K562 (cell line): ENCODE data around the gene CTSF. TPM values are rescaled to one million over a fixed set of nuclear protein-coding genes. Genes with fewer than 3 reads are reported as not detected.

Experiments
- ATAC-seq: fragments of 200-7000 bp; cut with Tn5 transposase; 3 replicates; pipeline ENCODE4 v1.9.1; 2020; ENCODE audit warnings: moderate library complexity
- BruUV-seq: library from RNA; stranded (reverse); fragments of 400-500 nt; replicated peaks from 2 replicates; lab custom pipeline; 2021; lab: Mats Ljungman, UMichigan
- CTCF ChIA-PET: fragments of 300-600 bp; formaldehyde crosslinking; extraction: SDS; loops from one replicate; lab custom pipeline; 2021; ENCODE audit warnings: low intra/inter-chr PET ratio; lab: Yijun Ruan, JAX
- POLR2A ChIA-PET: fragments of 300-600, 350-650 bp; sonication (Branson Sonifier 250); formaldehyde crosslinking; extraction: SDS; loops from one replicate; lab custom pipeline; 2021; ENCODE audit warnings: antibody characterized with exemption, inconsistent platforms; lab: Yijun Ruan, JAX
- DNase-seq, 4 experiments: peaks; one replicate each; pipeline versions ENCODE4 v3.0.0 to v3.0.0-alpha.2; 2011 to 2018; ENCODE audit warnings: low spot score in 3 of 4, mixed read lengths in 3 of 4; ENCODE audit errors: extremely low read depth in 1 of 4
- FAIRE-seq: peaks from 2 replicates; lab custom pipeline; 2011; peaks lifted over from hg19 to GRCh38; lab: Jason Lieb, UNC
- H2AFZ ChIP-seq: 2 replicates; pipeline ENCODE4 v1.6.0; 2011; ENCODE audit warnings: low read depth, low read length, control low read depth, inconsistent platforms
- H3K27ac ChIP-seq: fragments of 200-600 bp; 3 replicates; pipeline ENCODE4 v1.8.0; 2011; ENCODE audit warnings: low read depth, mild to moderate bottlenecking, control low read depth, inconsistent platforms, low read length, moderate library complexity, mixed read lengths; ENCODE audit errors: extremely low read depth
- H3K27me3 ChIP-seq, 2 experiments: fragments of 300-600 bp in 1 of 2; 2 replicates in 1 of 2; 3 replicates in 1 of 2; pipeline versions ENCODE4 v1.6.0 to v1.8.0; 2011; ENCODE audit warnings: inconsistent platforms in 2 of 2, low read length in 2 of 2, mild to moderate bottlenecking in 1 of 2, mixed read lengths in 1 of 2, moderate library complexity in 1 of 2; ENCODE audit not compliant: control insufficient read depth in 2 of 2, insufficient read depth in 2 of 2
- H3K36me3 ChIP-seq: fragments of 300-600 bp; 3 replicates; pipeline ENCODE4 v1.8.0; 2011; ENCODE audit warnings: mild to moderate bottlenecking, low read length, inconsistent platforms; ENCODE audit not compliant: control insufficient read depth, insufficient read depth
- H3K4me1 ChIP-seq, 2 experiments: fragments of 200-600 bp in 1 of 2; replicated peaks in 1 of 2; 2 replicates in 1 of 2; 3 replicates in 1 of 2; pipeline versions ENCODE4 v1.5.1 to v1.8.0; 2011; ENCODE audit warnings: inconsistent platforms in 2 of 2, low read length in 2 of 2, mild to moderate bottlenecking in 1 of 2, mixed read lengths in 1 of 2, moderate library complexity in 1 of 2; ENCODE audit not compliant: control insufficient read depth in 2 of 2, insufficient read depth in 2 of 2
- H3K4me2 ChIP-seq: 2 replicates; pipeline ENCODE4 v1.6.1; 2011; ENCODE audit warnings: low read length, control low read depth, inconsistent platforms, mixed read lengths; ENCODE audit not compliant: insufficient read depth
- H3K4me3 ChIP-seq: fragments of 200-600 bp; sonication (generic), shearing (Covaris generic); 2 replicates; pipeline ENCODE4 v1.5.1; 2016; ENCODE audit warnings: control low read depth, inconsistent platforms
- H3K79me2 ChIP-seq: fragments of 200-600 bp; 3 replicates; pipeline ENCODE4 v1.8.0; 2011; ENCODE audit warnings: low read length, inconsistent platforms; ENCODE audit not compliant: control insufficient read depth, insufficient read depth
- H3K9ac ChIP-seq, 2 experiments: 2 replicates each; pipeline versions ENCODE4 v1.6.0 to v1.6.1; 2011; ENCODE audit warnings: low read depth in 2 of 2, low read length in 2 of 2, control low read depth in 1 of 2, inconsistent platforms in 1 of 2, mild to moderate bottlenecking in 1 of 2, mixed read lengths in 1 of 2; ENCODE audit not compliant: insufficient read depth in 1 of 2
- H3K9me1 ChIP-seq: one replicate; pipeline ENCODE4 v1.6.0; 2011; ENCODE audit warnings: inconsistent platforms, mild to moderate bottlenecking, low read length, moderate library complexity; ENCODE audit not compliant: control insufficient read depth, insufficient read depth
- H3K9me3 ChIP-seq: replicated peaks from 2 replicates; pipeline ENCODE4 v1.5.1; 2011; ENCODE audit warnings: low read depth, low read length, inconsistent platforms; ENCODE audit not compliant: control insufficient read depth, insufficient read depth
- H4K20me1 ChIP-seq: replicated peaks from 2 replicates; pipeline ENCODE4 v1.6.1; 2011; ENCODE audit warnings: low read length, inconsistent platforms, mixed read lengths; ENCODE audit not compliant: control insufficient read depth, insufficient read depth
- CREM ChIP-seq: IDR thresholded peaks from 2 replicates; pipeline ENCODE4 v1.6.1; 2014; ENCODE audit warnings: antibody characterized with exemption, low read depth
- GATAD2A ChIP-seq: fragments of 450-650 bp; IDR thresholded peaks from 2 replicates; pipeline ENCODE4 v1.6.1; 2017
- GTF2A2 ChIP-seq: IDR thresholded peaks from 2 replicates; pipeline ENCODE4 v1.6.1; 2016; ENCODE audit warnings: mild to moderate bottlenecking, missing genetic modification characterization, missing compliant biosample characterization
- JUND ChIP-seq, 2 experiments: IDR thresholded peaks; 2 replicates in 1 of 2; 3 replicates in 1 of 2; pipeline ENCODE4 v1.6.1; 2011; ENCODE audit warnings: borderline replicate concordance in 2 of 2, low read depth in 2 of 2, low read length in 2 of 2, improper control_type of control experiment in 1 of 2, missing biosample characterization in 1 of 2, missing genetic modification characterization in 1 of 2, missing genetic modification reagents in 1 of 2
- L3MBTL2 ChIP-seq: fragments of 450-650 bp; IDR thresholded peaks from 2 replicates; pipeline ENCODE4 v1.6.1; 2016; ENCODE audit warnings: mild to moderate bottlenecking, moderate library complexity
- PHF21A ChIP-seq: fragments of 450-650 bp; IDR thresholded peaks from 2 replicates; pipeline ENCODE4 v1.6.1; 2017; ENCODE audit warnings: low read depth, borderline replicate concordance
- RAD21 ChIP-seq, 2 experiments: fragments of 250-450 bp in 1 of 2; fragments of 450-650 bp in 1 of 2; sonication (Bioruptor Pico) in 1 of 2; formaldehyde crosslinking in 1 of 2; IDR thresholded peaks in 1 of 2; conservative IDR thresholded peaks in 1 of 2; 2 replicates each; pipeline versions ENCODE4 v1.4.0 to v1.8.0; 2020 to 2022; ENCODE audit warnings: mild to moderate bottlenecking in 2 of 2, moderate library complexity in 1 of 2
- RB1 ChIP-seq: fragments of 450-650 bp; IDR thresholded peaks from 2 replicates; pipeline ENCODE4 v1.6.1; 2017; ENCODE audit warnings: low read depth, mild to moderate bottlenecking
- SMC3 ChIP-seq: conservative IDR thresholded peaks from 2 replicates; pipeline ENCODE4 v1.6.1; 2011; ENCODE audit warnings: low read depth, low read length, improper control_type of control experiment; ENCODE audit not compliant: insufficient read depth
- STAG1 ChIP-seq: sonication (generic); formaldehyde crosslinking; IDR thresholded peaks from 2 replicates; pipeline ENCODE4 v1.5.0; 2020; ENCODE audit warnings: missing genetic modification reagents, borderline replicate concordance
- ZBTB7A ChIP-seq: IDR thresholded peaks from 2 replicates; pipeline ENCODE4 v1.6.1; 2011; ENCODE audit warnings: low read depth, mild to moderate bottlenecking, low read length, moderate library complexity, borderline replicate concordance; ENCODE audit not compliant: control insufficient read depth
- WGBS: fragments of 100-300 bp; shearing (Covaris generic); methylation state at CpG from one replicate; pipeline ENCODE4 v1.1.6; 2016; ENCODE audit warnings: low coverage, mixed read lengths; ENCODE audit not compliant: insufficient coverage; ENCODE audit errors: missing lambda C conversion rate; 5-methylcytosine and 5-hydroxymethylcytosine counted together
- in situ Hi-C: fragments of 300-500 bp; cut with MboI; formaldehyde crosslinking; loops from 4 replicates; pipeline ENCODE4 v1.15.0; 2018; ENCODE audit warnings: inconsistent platforms, mixed read lengths
- intact Hi-C: fragments of 100-400 bp; cut with micrococcal nuclease; formaldehyde crosslinking; loops from 2 replicates; pipeline ENCODE4 v1.14.2; 2022
- polyA plus RNA-seq, 8 experiments: library from polyadenylated mRNA; depleted of rRNA in 4 of 8; stranded (reverse) in 5 of 8; unstranded in 3 of 8; fragments of >200 nt; fragmentation: Nextera tagmentation in 2 of 8; fragmentation: Illumina TruSeq in 1 of 8; extraction: Ambion mirVana in 2 of 8; extraction: Trizol in 1 of 8; gene quantifications; 2 replicates each; pipeline versions ENCODE4 v1.2.1 to v1.2.3, GENCODE V29; 2011 to 2014; ENCODE audit warnings: inconsistent platforms in 1 of 8, missing spikeins in 1 of 8
- total RNA-seq, 7 experiments: library from RNA; depleted of rRNA in 6 of 7; stranded (reverse); fragments of >200 nt in 6 of 7; fragmentation: Illumina TruSeq in 2 of 7; extraction: Trizol in 2 of 7; gene quantifications; 2 replicates each; pipeline versions ENCODE4 v1.2.1 to v1.2.3, GENCODE V29; 2011 to 2021; ENCODE audit warnings: low replicate concordance in 1 of 7
- TF ChIP-seq, protein P1 (sequence below): sonication (generic); formaldehyde crosslinking; IDR thresholded peaks from 2 replicates; pipeline ENCODE4 v1.8.1; 2023; ENCODE audit warnings: mild to moderate bottlenecking, missing genetic modification reagents
- TF ChIP-seq, protein P2 (sequence below), 3 experiments: IDR thresholded peaks in 2 of 3; conservative IDR thresholded peaks in 1 of 3; 2 replicates each; pipeline ENCODE4 v1.5.1; 2011 to 2012; ENCODE audit warnings: low read length in 3 of 3, mild to moderate bottlenecking in 3 of 3, control low read depth in 2 of 3, improper control_type of control experiment in 1 of 3, inconsistent platforms in 1 of 3, low read depth in 1 of 3, mixed read lengths in 1 of 3, moderate library complexity in 1 of 3; ENCODE audit not compliant: insufficient read depth in 2 of 3
- TF ChIP-seq, protein P3 (sequence below), 2 experiments: IDR thresholded peaks; 2 replicates each; pipeline ENCODE4 v1.6.1; 2011; ENCODE audit warnings: borderline replicate concordance in 1 of 2, control low read depth in 1 of 2, low read depth in 1 of 2, low read length in 1 of 2, mild to moderate bottlenecking in 1 of 2, mixed read lengths in 1 of 2, moderate library complexity in 1 of 2; ENCODE audit not compliant: insufficient read depth in 1 of 2, insufficient read length in 1 of 2, poor library complexity in 1 of 2, severe bottlenecking in 1 of 2; ENCODE audit errors: extremely low read depth in 1 of 2

Gene CTSF
- total and polyA plus RNA-seq, 9 of the 15 experiments (the other 6 are each of a cell fraction or from before 2014, with no cell fraction given): 0.41 to 10.5 (median 3.8) TPM

DNA sequence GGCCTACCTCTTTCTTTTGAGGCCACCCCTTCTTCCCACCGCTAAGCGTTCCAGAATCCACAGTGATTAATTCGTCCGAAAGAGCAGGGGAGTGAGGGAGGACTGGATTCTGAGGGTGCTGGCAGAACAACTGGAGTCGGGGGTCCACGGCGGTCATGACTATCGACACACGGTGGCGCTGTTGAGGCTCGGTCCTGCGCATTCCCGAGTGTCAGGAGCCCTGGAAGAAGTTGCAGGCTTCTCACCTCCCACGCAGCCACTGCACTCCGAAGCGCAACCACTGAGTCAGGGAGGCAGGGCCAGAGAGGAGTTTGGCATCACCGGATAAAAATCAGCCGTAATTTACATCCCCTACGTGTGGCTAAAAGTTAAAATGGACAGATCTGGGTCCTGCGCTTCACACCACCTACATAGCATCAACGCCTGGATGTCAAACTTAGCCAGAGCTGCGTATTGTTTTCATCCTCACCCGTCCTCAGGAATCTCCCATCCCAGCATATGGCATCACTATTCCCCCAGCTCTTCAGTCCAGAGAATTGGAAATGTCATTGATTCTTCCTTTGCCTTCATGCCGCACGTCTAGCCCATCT lies 10.7 kb upstream of the CTSF start:
- Histone ChIP-seq H3K9ac (no peak overlapping the region), H3K79me2 (no peaks in the 10 kb centered on the region), H3K4me2 (peak overlapping the region; percentile 70), H3K36me3 (no peaks in the 10 kb centered on the region), H3K9me1 (no peaks in the 10 kb centered on the region), H3K4me1 (peaks cover 3 to 5% of the 10 kb centered on the region in 2 experiments; a peak in 2 of 5 replicates), H3K9me3 (peaks cover 3% of the 10 kb centered on the region; the same call in 1 of the 2 replicates), H3K27me3 (no peaks in the 10 kb centered on the region), H3K4me3 (no peak overlapping the region), H4K20me1 (no peaks in the 10 kb centered on the region), H3K27ac (no peak overlapping the region), H2AFZ (peak overlapping the region; percentile 77)
- ATAC-seq (peak; percentile 96), FAIRE-seq (peak; percentile 52), DNase-seq (peak; percentile 82 to 86 (median 84))
- WGBS: 18% methylated on average over 24 of the region's 25 CpGs
- CTCF ChIA-PET: interaction anchor here (1.7 kb wide), 1 partner anchor 99 kb away, joined by 11 read pairs; the partner anchor contains the start of gene RBM4B
- intact Hi-C loops (loop anchor here (1.0 to 2.0 kb wide), 2 partner anchors 99 to 256 kb away; no protein-coding TSS in a partner anchor), in situ Hi-C loops (no loop called here)
- POLR2A ChIA-PET: interaction anchor here (1.0 to 1.7 kb wide), 2 partner anchors 10 to 99 kb away, joined by 3 to 5 read pairs; no protein-coding TSS in a partner anchor
- BruUV-seq: no TSS peak
- TF ChIP-seq JUND (IDR thresholded peaks at IDR 0.05; ENCODE audit: borderline replicate concordance, low read depth, low read length) (0 out of 2 replicates have a peak, but pooled peaks have one; percentile 16), JUND (tag; IDR thresholded peaks at IDR 0.05; ENCODE audit: borderline replicate concordance, low read depth, low read length) (no peak; the same call in 2 of the 3 replicates), GTF2A2 (tag) (no peak), RAD21 (CRISPR knock-in tag; conservative IDR thresholded peaks at IDR 0.05 in 1 of 2, IDR thresholded peaks at IDR 0.05 in 1 of 2) (peak; percentile 60 to 81), GATAD2A (0 out of 2 replicates have a peak, but pooled peaks have one; percentile 19), ZBTB7A (peak; percentile 85), STAG1 (CRISPR knock-in tag) (peak; percentile 26; the same call in 1 of the 2 replicates), SMC3 (peak; percentile 65), RB1 (peak; percentile 62; the same call in 1 of the 2 replicates), PHF21A (0 out of 2 replicates have a peak, but pooled peaks have one; percentile 32), L3MBTL2 (peak; percentile 82), CREM (peak; percentile 29; the same call in 1 of the 2 replicates)
- TF ChIP-seq, protein P1, sequence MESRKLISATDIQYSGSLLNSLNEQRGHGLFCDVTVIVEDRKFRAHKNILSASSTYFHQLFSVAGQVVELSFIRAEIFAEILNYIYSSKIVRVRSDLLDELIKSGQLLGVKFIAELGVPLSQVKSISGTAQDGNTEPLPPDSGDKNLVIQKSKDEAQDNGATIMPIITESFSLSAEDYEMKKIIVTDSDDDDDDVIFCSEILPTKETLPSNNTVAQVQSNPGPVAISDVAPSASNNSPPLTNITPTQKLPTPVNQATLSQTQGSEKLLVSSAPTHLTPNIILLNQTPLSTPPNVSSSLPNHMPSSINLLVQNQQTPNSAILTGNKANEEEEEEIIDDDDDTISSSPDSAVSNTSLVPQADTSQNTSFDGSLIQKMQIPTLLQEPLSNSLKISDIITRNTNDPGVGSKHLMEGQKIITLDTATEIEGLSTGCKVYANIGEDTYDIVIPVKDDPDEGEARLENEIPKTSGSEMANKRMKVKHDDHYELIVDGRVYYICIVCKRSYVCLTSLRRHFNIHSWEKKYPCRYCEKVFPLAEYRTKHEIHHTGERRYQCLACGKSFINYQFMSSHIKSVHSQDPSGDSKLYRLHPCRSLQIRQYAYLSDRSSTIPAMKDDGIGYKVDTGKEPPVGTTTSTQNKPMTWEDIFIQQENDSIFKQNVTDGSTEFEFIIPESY: 0 out of 2 replicates have a peak, but pooled peaks have one; percentile 23
- TF ChIP-seq, protein P2, sequence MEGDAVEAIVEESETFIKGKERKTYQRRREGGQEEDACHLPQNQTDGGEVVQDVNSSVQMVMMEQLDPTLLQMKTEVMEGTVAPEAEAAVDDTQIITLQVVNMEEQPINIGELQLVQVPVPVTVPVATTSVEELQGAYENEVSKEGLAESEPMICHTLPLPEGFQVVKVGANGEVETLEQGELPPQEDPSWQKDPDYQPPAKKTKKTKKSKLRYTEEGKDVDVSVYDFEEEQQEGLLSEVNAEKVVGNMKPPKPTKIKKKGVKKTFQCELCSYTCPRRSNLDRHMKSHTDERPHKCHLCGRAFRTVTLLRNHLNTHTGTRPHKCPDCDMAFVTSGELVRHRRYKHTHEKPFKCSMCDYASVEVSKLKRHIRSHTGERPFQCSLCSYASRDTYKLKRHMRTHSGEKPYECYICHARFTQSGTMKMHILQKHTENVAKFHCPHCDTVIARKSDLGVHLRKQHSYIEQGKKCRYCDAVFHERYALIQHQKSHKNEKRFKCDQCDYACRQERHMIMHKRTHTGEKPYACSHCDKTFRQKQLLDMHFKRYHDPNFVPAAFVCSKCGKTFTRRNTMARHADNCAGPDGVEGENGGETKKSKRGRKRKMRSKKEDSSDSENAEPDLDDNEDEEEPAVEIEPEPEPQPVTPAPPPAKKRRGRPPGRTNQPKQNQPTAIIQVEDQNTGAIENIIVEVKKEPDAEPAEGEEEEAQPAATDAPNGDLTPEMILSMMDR (IDR thresholded peaks at IDR 0.05 in 2 of 3, conservative IDR thresholded peaks at IDR 0.05 in 1 of 3; ENCODE audit: insufficient read depth in 2 of 3, low read depth in 1 of 3, low read length in 3 of 3): peak; percentile 77 to 90 (median 83)
- TF ChIP-seq, protein P3, sequence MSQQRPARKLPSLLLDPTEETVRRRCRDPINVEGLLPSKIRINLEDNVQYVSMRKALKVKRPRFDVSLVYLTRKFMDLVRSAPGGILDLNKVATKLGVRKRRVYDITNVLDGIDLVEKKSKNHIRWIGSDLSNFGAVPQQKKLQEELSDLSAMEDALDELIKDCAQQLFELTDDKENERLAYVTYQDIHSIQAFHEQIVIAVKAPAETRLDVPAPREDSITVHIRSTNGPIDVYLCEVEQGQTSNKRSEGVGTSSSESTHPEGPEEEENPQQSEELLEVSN (IDR thresholded peaks at IDR 0.05; ENCODE audit: borderline replicate concordance in 1 of 2, extremely low read depth in 1 of 2, insufficient read depth in 1 of 2, insufficient read length in 1 of 2, low read depth in 1 of 2, low read length in 1 of 2, poor library complexity in 1 of 2, severe bottlenecking in 1 of 2): peak in 1 of 2 experiments; percentile 10
